Activated effector memory CD4-positive, alpha-beta T cell treated with Interleukin-2 at 50 U/mL for 16 hours (primary cell): ENCODE results near the gene NIBAN1.
"Not testable (repeated sequence)": the region's sequence is repeated elsewhere in the genome, so short reads cannot be mapped to it uniquely, and the experiment has no call there.

Experiments used
- DNase-seq: peaks from one replicate; pipeline ENCODE4 v3.0.0-alpha.2; 2020

NIBAN1 gene

DNA sequence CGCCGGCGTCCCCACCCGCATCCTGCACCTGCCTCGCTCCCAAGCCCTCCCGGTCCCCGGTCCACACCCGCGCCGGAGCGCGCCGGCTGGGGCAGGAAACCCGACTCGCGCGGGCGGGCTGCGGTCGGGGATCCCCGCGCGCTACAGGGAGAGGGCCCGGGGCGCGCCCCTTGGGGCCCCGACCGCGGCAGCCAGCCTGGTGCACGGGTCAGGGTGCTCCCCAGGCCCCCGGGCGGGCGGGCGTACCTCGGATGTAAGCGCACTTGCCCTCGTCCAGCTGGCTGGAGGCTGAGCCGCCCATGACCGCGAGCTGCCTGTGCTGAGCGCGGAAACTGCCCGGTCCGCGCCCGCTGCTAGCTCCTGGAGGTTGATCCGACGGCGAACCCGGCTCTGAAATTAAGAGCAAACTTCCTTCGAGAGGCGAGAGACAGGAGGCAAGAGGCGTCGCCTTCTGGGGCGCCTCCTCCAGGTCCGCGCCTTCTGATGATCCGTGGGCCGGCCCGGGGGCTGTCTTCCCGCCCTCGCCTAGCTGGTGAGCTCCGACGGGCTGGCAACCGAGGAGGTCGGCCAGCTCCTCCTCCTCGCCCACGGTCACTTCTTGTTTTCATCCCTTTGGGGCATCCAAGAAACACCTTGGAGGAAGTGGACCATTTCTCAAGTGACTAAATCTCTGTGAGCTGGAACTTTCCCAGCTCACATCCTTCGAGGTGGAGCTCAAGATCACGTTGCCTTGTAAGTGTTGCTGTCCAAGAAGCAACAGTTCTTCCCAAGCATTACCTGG lies at the start of gene NIBAN1:
NIBAN1 (minus strand) TSS at position 453 of the 781 bp plus-strand sequence; CDS start at position 301, 152 bp downstream.
- DNase-seq = peak; percentile 58

DNA sequence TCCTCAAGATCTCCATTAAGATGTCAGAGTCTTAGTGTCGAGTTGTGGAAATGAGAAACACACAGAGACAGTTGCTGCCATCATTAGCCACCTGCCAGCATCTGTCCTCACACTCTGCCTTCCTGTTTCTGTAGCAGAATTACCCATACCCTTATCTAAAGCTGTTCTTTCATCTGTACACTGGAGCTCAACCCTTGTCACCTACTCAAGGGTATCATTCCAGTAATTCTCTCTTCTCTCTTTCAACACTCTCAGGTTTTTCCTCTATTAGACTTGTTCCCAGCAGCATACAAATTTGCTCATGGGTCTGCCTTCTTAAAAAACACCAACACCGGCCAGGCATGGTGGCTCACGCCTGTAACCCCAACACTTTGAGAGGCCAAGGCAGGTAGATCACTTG lies 43.7 kb upstream of the NIBAN1 start:
- DNase-seq = no peak

- no peak for DNase-seq
These were observed 43.0 kb upstream of the NIBAN1 start for GRCh38 chr1:185017338-185017737.

- no peak for DNase-seq
These were observed 42.6 kb upstream of the NIBAN1 start for GRCh38 chr1:185016880-185017279.

- no peak for DNase-seq
These were observed 41.3 kb upstream of the NIBAN1 start for GRCh38 chr1:185015631-185016030.

GRCh38 chr1:185014941-185015340 lies 40.6 kb upstream of the NIBAN1 start:
- no peak for DNase-seq

DNA sequence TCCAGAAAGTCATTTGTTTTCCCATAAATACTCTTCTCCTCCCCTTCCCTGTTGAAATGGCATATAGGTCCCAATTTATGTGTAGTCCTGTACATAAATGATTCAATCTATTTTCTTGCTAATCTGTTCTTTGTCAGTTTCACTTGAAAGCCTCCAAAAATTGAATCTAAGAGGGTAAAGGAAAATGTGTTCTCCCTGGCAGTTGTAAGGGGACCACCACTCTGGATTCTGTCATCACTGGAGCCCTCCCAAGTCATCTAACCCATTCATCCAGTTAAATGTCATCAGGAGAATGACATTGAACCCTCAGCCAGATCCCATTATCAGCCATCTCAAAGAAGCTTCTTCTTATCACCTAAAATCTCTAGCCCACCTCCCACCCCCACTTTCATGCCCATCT lies 36.1 kb upstream of the NIBAN1 start:
- no peak for DNase-seq

DNA sequence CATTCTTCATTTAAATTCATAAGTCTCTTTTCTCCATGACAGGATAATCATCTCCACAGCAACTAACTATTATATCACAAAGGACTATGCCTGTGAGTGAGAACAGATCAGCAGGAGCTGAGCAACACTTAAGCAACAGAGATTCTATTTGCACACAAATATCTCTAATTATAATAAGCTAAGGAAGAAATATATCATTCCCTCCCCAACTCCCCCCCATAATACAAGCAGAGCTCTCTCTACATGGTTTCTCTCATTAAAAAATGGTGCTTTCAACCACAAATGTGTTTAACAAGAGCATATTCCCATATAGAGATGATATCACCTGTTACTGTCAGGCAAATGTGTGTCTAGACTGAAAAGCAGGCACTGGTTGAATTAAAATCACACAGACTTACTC lies 34.5 kb upstream of the NIBAN1 start:
- no peak for DNase-seq

DNA sequence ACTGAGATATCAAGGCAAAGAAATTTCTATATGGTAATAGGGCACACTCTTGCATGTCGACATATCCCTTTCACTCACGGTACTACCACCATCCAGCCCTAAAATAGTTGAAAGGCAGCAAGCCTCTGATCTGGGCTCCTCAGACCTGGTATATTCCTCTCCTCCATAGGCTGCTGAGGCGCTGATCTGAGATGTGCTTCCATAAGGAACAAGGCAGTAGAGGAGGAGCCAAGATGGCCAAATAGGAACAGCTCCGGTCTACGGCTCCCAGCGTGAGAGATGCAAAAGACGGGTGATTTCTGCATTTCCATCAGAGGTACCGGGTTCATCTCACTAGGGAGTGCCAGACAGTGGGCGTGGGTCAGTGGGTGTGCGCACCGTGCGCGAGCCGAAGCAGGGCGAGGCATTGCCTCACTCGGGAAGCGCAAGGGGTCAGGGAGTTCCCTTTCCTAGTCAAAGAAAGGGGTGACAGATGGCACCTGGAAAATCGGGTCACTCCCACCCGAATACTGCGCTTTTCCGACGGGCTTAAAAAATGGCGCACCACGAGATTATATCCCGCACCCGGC lies 27.1 kb upstream of the NIBAN1 start:
- not testable (repeated sequence) for DNase-seq

GRCh38 chr1:184999974-185000373 lies 25.7 kb upstream of the NIBAN1 start:
- not testable (repeated sequence) for DNase-seq

DNA sequence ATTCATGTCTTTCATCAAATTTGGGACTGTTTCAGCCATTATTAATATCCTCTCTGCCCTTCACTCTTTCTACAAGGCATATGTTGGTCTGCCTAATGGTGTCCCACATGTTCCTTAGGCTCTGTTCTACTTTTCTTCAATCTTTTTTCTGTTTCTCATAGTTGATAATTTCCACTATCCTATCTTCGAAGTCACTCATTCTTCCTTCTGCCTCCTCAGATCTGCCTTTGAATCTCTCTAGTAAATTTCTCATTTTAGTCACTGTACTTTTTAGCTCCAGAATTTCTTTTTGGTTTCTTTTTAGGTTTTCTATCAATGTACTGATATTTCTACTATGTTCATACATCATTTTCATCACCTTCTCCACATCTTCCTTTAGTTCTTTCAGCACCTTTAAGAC lies 20.0 kb upstream of the NIBAN1 start:
- no peak for DNase-seq

- DNase-seq = no peak
These were observed 18.0 kb upstream of the NIBAN1 start for GRCh38 chr1:184992271-184992670.

DNA sequence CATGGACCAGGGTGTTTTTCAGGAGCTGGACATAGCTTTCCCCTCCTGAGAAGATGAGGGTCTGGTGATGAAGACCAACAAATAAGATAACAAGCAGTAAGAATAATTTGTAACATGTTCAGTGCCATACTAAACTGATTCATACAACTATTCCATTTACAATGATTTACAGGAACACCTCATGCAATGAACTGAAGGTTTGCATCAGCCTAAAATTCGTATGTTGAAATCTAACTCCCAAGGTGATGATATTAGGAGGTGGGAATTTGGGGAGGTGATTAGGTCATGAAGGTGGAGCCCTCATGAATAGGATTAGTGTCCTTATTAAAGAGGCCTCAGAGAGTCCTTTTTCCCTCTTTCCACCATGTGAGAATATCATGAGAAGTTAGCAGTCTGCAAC lies 15.9 kb upstream of the NIBAN1 start:
- DNase-seq = no peak

- DNase-seq = no peak
These were observed 14.2 kb upstream of the NIBAN1 start for GRCh38 chr1:184988506-184988905.

DNA sequence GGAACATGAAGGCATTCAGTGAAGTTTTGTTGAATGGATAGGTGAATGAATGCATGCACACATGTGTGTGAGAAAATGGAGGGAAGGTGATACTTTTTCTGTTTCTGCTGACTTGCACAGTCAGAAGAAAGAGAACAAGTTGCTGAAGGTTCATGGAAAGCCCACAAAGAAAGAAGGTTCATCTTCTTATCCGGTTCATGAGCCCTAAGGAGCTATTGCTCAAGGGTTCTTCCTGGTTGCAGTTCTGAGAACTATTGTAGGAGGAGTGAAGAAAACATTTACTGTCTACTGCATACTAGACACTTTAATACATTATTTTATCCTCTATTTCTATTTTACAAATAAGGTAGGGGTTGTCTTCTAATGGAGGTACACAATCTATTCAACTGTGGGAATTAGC lies 13.4 kb upstream of the NIBAN1 start:
- DNase-seq = no peak

GRCh38 chr1:184986250-184986649 lies 11.9 kb upstream of the NIBAN1 start:
- DNase-seq = no peak

- peak; percentile 69 for DNase-seq
These were observed 8.0 kb upstream of the NIBAN1 start for GRCh38 chr1:184982002-184982954.

DNA sequence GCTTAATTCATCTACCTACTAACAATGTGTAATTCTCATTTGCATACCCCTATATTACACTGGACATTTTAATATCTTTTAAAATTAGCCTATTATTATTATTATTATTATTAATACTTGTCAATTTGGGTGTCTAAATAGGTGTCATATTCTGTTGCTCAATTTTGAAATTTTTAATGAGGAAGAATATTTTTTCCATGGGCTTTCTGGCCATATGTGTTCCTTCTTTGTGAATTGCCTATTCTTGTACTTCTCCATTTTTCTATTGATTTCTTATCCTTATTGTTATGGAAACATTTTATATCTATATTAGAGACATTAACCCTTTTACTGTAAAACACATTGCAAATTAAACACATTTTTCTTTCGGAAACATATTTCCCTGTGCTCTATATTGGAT lies 6.4 kb upstream of the NIBAN1 start:
- DNase-seq = no peak

- no peak for DNase-seq
These were observed 1.0 kb upstream of the NIBAN1 start for GRCh38 chr1:184975208-184975870.

DNA sequence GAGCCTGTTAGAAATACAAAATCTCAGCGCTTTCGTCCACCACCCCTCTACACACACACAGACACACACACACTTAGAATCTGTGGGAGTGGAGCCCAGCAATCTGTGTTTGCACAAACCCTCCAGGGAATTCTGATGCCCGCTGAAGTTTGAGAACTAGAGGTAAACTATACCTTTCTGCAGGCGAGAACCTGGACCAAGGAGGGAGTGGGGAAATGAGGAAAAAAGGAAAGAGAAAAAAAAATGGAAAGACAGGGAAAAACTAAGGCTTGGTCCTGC lies 468 bp upstream of the NIBAN1 start:
- DNase-seq = no peak

DNA sequence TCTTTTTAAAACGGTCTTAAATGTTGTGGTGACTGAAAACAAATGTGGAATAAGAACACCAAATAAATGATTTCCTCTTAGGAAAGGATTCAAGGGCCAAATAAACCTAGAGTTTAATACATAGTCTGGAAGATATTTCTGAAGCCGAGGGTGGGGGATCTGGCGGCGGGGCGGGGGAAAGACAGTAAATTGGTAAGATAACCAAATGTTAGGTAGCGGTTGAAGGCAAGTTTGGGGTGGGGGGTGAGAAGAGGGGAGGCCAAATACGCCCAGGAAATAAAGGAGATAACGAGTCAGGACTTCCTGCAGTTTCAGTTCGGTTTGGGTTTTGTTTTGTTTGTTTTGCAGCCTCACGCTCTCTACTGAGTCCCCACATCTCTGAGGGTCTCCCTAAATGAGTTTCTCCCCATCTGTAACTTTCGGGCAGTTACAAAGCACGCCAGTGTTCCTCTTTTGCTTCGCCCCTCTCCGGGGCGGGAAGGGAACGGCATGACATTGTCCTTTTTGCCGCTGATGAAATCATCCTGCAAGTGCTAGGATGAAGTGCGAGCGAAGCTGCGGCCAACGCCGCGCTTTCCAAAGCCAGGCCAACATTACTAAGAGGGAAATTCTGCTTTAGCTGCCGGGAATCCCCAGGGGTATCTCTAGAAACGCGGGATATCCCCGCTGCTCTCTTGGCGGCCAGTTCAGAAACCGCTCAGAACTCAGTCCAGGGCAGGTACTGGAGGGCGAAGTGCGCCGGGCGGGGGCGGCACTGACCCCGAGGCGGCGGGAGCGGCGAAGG lies 844 bp downstream of the NIBAN1 start:
- peak; percentile 41 for DNase-seq

DNA sequence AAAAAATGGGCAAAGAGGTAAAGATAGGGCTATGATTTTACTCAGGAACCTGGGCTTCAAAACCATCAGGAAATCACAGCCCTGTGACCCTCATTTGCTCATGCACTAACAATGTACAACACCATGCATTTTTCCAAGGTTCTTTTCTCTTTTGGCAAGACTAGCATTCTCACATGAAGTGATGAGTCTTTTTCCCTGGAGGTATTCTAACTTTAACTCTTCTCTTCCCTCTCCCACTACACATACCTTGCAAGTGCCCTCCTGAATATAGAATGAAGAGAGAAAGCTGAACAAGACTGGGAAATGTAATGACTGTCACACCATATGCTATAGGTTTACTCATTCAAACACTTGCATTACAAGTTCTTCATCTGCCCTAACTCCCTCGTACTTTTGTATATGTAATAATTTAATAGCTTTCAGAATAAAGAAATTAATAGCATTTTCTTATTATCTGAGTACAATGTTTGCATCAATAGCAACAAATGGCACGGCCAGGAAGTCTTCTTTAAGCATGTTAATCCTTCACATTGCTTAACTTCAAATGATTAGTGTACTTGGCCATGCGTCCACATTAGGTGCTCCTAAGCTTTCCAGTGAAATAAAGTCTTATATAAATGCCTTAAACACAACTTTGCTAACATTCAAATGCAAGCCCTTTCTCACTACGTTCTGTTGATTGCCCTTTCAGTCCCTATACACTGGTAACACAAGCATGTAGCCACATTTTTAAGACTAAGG lies 1.8 kb downstream of the NIBAN1 start:
- no peak for DNase-seq
